Middle frontal gyrus (tissue), 1 donor: Measurements from ENCODE around the gene AARS2.

Experiments
- DNase-seq: peaks from one replicate; pipeline ENCODE4 v3.0.0-alpha.2; 2015; ENCODE audit warnings: low spot score; ENCODE audit errors: extremely low spot score

Gene AARS2

GRCh38 chr6:44276667-44277640 is 36.2 kb downstream of the AARS2 start:
- no peak for DNase-seq

GRCh38 chr6:44275749-44276648 is 37.1 kb downstream of the AARS2 start:
- no peak for DNase-seq

GRCh38 chr6:44275271-44275748 is 37.8 kb downstream of the AARS2 start:
- DNase-seq: no peak

GRCh38 chr6:44273617-44274016 is 39.5 kb downstream of the AARS2 start:
- no peak for DNase-seq

DNA sequence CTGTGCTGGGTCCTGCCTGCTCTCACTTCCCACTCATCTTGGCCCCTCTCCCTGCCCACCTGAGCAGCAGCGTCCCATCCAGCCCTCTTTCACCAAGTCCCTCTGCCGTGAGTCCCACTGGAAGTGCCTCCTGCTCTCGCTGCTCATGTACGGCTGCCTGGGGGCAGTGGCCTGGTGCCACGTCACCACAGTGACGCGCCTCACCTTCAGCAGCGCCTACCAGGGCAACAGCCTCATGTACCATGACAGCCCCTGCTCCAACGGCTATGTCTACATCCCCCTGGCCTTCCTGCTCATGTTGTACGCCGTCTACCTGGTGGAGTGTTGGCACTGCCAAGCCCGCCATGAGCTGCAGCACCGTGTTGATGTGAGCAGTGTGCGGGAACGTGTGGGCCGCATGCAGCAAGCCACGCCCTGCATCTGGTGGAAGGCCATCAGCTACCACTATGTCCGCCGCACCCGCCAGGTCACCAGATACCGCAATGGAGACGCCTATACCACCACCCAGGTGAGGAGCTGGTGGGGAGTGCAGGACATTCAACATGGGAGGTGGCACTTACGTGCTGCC is 40.1 kb downstream of the AARS2 start:
- DNase-seq: no peak

DNA sequence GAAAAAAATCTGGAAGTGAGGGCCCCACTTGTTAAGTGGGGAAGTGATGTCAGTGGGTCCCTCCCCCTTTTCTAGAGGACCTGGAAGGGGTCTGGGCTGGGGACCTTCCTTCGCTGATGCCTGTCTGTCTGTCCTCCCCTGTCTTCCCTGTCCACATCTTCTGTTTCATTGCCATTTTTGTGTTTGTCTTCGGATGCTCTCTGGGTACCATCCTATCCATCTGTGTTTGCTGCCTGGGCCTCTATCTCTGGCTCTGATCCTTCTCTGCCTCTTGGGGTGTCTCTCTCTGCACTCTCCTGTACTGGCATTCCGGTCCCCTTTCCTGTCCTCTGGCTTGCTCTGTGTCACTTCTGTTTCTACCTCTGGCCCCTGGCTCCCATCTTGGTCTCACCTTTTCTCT is 40.6 kb downstream of the AARS2 start:
- no peak for DNase-seq

GRCh38 chr6:44271914-44272313 is 41.2 kb downstream of the AARS2 start:
- no peak for DNase-seq

- DNase-seq: no peak
Observed at GRCh38 chr6:44271406-44271723, 41.8 kb downstream of the AARS2 start.

GRCh38 chr6:44270526-44271405 is 42.4 kb downstream of the AARS2 start:
- DNase-seq: no peak

DNA sequence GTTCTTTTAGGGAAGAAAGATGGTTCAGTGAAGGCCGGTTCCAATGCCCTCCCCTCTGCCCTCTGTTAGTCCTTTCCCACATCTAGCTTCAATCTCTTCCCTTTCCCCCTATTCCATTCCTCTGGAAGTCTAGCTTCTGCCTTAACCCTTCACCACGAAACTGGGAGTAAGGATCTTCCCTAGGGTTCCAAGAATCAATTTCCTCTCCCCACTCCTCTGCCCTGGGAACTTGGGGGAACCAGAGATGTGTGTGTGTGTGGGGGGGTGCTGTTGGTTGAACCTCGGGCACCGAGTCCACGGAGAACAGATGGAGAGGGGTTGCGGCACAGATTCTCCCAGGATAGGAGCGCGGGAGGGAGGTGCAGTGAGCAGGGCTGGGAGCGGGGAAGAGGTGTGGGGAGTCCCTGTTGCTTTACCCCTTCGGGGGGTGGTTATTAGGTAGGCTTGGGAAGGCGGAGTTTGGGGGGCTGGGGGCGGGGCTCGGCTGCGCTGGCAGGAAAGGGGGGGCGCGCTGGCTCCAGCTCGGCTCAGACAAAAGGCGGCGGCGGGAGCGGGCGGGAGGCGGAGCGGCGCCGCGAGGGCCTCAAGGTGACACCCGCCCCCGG is 43.1 kb downstream of the AARS2 start, which contains the start of gene TMEM151B:
Gene TMEM151B (plus strand): TSS at position 530 of the 605 bp plus-strand sequence. CDS start 293 bp downstream, outside the sequence.
- DNase-seq: no peak

DNA sequence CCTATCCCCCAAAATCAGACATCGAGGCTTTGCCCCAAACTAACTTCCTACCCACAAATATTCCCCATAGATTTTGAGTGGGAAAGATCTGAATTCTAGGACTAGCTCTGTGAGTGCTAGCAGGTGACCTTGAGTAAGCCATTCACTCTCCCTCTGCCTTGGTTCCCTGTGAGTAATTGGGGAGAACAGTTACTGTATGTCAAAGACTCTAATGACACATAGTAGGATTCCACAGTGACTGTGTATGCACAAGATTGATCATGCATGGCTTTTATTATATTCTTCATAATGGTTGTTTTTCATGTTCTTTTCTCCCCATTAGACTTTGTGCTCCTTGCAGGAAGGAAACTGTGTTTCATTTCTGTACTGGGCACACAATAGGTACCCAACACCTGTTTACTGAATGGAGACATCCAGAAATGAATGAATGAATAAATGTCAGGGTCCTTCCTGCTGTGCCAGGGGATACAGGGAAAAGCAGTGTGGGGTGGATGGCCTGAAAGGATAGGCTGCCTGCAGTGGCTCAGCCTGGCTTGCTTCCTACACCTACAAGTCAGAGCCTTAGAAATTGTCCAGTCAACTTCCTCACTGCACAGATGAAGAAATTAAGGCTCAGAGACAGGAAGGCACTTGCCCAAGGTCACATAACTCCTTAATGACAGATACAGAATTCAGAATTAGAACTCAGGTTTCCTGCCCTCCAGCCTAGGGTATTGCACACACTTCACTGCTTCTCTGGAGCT is 43.8 kb downstream of the AARS2 start:
- no peak for DNase-seq

- no peak for DNase-seq
Observed at GRCh38 chr6:44268095-44268628, 45.0 kb downstream of the AARS2 start.

GRCh38 chr6:44267252-44267651 is 45.9 kb downstream of the AARS2 start:
- DNase-seq: no peak

DNA sequence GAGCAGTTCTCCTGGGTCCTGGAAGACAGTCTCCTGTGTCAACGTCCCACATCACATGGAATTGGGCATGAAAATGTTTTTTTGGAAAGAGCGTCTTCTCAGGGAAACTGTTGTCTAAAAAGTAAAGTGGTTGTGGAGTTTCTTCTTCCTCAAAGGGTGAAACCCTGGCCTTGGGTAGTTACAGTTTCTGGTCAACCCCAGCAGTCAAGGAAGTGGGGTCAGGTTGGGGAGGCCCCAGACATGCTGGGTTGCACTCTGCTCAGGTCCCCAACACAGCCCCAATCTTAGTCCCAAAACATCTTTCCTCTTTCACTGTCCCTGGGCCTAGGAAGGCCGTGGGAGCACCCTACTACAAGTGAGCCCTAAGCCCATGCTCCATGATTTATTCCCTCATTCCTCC is 46.8 kb downstream of the AARS2 start:
- no peak for DNase-seq

GRCh38 chr6:44265722-44266233 is 47.4 kb downstream of the AARS2 start:
- no peak for DNase-seq

GRCh38 chr6:44265007-44265721 is 48.0 kb downstream of the AARS2 start, which contains the start of gene NFKBIE:
Gene NFKBIE (minus strand): TSS chr6:44265551. CDS start chr6:44265346, 205 bp downstream.
- peak; percentile 80 for DNase-seq

GRCh38 chr6:44264154-44265006 is 48.8 kb downstream of the AARS2 start:
- no peak for DNase-seq
